K562 (cell line): ENCODE results near the gene CHD2. TPM values are rescaled to one million over a fixed set of nuclear protein-coding genes. Genes with fewer than 3 reads are reported as not detected.

ENCODE experiments used
- ATAC-seq: fragments of 200-7000 bp; cut with Tn5 transposase; 3 replicates; pipeline ENCODE4 v1.9.1; 2020; ENCODE audit warnings: moderate library complexity
- BruUV-seq: library from RNA; stranded (reverse); fragments of 400-500 nt; replicated peaks from 2 replicates; lab custom pipeline; 2021; lab: Mats Ljungman, UMichigan
- CTCF ChIA-PET: fragments of 300-600 bp; formaldehyde crosslinking; extraction: SDS; loops from one replicate; lab custom pipeline; 2021; ENCODE audit warnings: low intra/inter-chr PET ratio; lab: Yijun Ruan, JAX
- POLR2A ChIA-PET: fragments of 300-600, 350-650 bp; sonication (Branson Sonifier 250); formaldehyde crosslinking; extraction: SDS; loops from one replicate; lab custom pipeline; 2021; ENCODE audit warnings: antibody characterized with exemption, inconsistent platforms; lab: Yijun Ruan, JAX
- DNase-seq, 4 experiments: peaks; one replicate each; pipeline versions ENCODE4 v3.0.0 to v3.0.0-alpha.2; 2011 to 2018; ENCODE audit warnings: low spot score in 3 of 4, mixed read lengths in 3 of 4; ENCODE audit errors: extremely low read depth in 1 of 4
- FAIRE-seq: peaks from 2 replicates; lab custom pipeline; 2011; peaks lifted over from hg19 to GRCh38; lab: Jason Lieb, UNC
- H2AFZ ChIP-seq: 2 replicates; pipeline ENCODE4 v1.6.0; 2011; ENCODE audit warnings: low read depth, low read length, control low read depth, inconsistent platforms
- H3K27ac ChIP-seq: fragments of 200-600 bp; 3 replicates; pipeline ENCODE4 v1.8.0; 2011; ENCODE audit warnings: low read depth, mild to moderate bottlenecking, control low read depth, inconsistent platforms, low read length, moderate library complexity, mixed read lengths; ENCODE audit errors: extremely low read depth
- H3K27me3 ChIP-seq, 2 experiments: fragments of 300-600 bp in 1 of 2; 2 replicates in 1 of 2; 3 replicates in 1 of 2; pipeline versions ENCODE4 v1.6.0 to v1.8.0; 2011; ENCODE audit warnings: inconsistent platforms in 2 of 2, low read length in 2 of 2, mild to moderate bottlenecking in 1 of 2, mixed read lengths in 1 of 2, moderate library complexity in 1 of 2; ENCODE audit not compliant: control insufficient read depth in 2 of 2, insufficient read depth in 2 of 2
- H3K36me3 ChIP-seq: fragments of 300-600 bp; 3 replicates; pipeline ENCODE4 v1.8.0; 2011; ENCODE audit warnings: mild to moderate bottlenecking, low read length, inconsistent platforms; ENCODE audit not compliant: control insufficient read depth, insufficient read depth
- H3K4me1 ChIP-seq, 2 experiments: fragments of 200-600 bp in 1 of 2; replicated peaks in 1 of 2; 2 replicates in 1 of 2; 3 replicates in 1 of 2; pipeline versions ENCODE4 v1.5.1 to v1.8.0; 2011; ENCODE audit warnings: inconsistent platforms in 2 of 2, low read length in 2 of 2, mild to moderate bottlenecking in 1 of 2, mixed read lengths in 1 of 2, moderate library complexity in 1 of 2; ENCODE audit not compliant: control insufficient read depth in 2 of 2, insufficient read depth in 2 of 2
- H3K4me2 ChIP-seq: 2 replicates; pipeline ENCODE4 v1.6.1; 2011; ENCODE audit warnings: low read length, control low read depth, inconsistent platforms, mixed read lengths; ENCODE audit not compliant: insufficient read depth
- H3K4me3 ChIP-seq: fragments of 200-600 bp; sonication (generic), shearing (Covaris generic); 2 replicates; pipeline ENCODE4 v1.5.1; 2016; ENCODE audit warnings: control low read depth, inconsistent platforms
- H3K79me2 ChIP-seq: fragments of 200-600 bp; 3 replicates; pipeline ENCODE4 v1.8.0; 2011; ENCODE audit warnings: low read length, inconsistent platforms; ENCODE audit not compliant: control insufficient read depth, insufficient read depth
- H3K9ac ChIP-seq, 2 experiments: 2 replicates each; pipeline versions ENCODE4 v1.6.0 to v1.6.1; 2011; ENCODE audit warnings: low read depth in 2 of 2, low read length in 2 of 2, control low read depth in 1 of 2, inconsistent platforms in 1 of 2, mild to moderate bottlenecking in 1 of 2, mixed read lengths in 1 of 2; ENCODE audit not compliant: insufficient read depth in 1 of 2
- H3K9me1 ChIP-seq: one replicate; pipeline ENCODE4 v1.6.0; 2011; ENCODE audit warnings: inconsistent platforms, mild to moderate bottlenecking, low read length, moderate library complexity; ENCODE audit not compliant: control insufficient read depth, insufficient read depth
- H3K9me3 ChIP-seq: replicated peaks from 2 replicates; pipeline ENCODE4 v1.5.1; 2011; ENCODE audit warnings: low read depth, low read length, inconsistent platforms; ENCODE audit not compliant: control insufficient read depth, insufficient read depth
- H4K20me1 ChIP-seq: replicated peaks from 2 replicates; pipeline ENCODE4 v1.6.1; 2011; ENCODE audit warnings: low read length, inconsistent platforms, mixed read lengths; ENCODE audit not compliant: control insufficient read depth, insufficient read depth
- ATF4 ChIP-seq: fragments of 450-650 bp; formaldehyde crosslinking; IDR thresholded peaks from 2 replicates; pipeline ENCODE4 v1.4.0; 2022; ENCODE audit warnings: mild to moderate bottlenecking, moderate library complexity
- ELF2 ChIP-seq: fragments of 250-450 bp; sonication (Bioruptor Pico); IDR thresholded peaks from 2 replicates; pipeline ENCODE4 v1.5.0; 2021; ENCODE audit warnings: mild to moderate bottlenecking
- JUNB ChIP-seq: fragments of 450-650 bp; formaldehyde crosslinking; conservative IDR thresholded peaks from 2 replicates; pipeline ENCODE4 v1.4.0; 2020; ENCODE audit warnings: mild to moderate bottlenecking
- KDM1A ChIP-seq, 2 experiments: fragments of 450-650 bp; IDR thresholded peaks; 2 replicates each; pipeline ENCODE4 v1.6.1; 2016; ENCODE audit warnings: mild to moderate bottlenecking in 2 of 2
- NEUROD1 ChIP-seq: fragments of 150-350 bp; IDR thresholded peaks from 2 replicates; pipeline ENCODE4 v1.6.1; 2014; ENCODE audit warnings: borderline replicate concordance, low read length, low read depth; ENCODE audit not compliant: partially characterized antibody
- NFE2 ChIP-seq: IDR thresholded peaks from 2 replicates; pipeline ENCODE4 v1.6.1; 2014; ENCODE audit warnings: antibody characterized with exemption, low read depth
- STAG1 ChIP-seq: sonication (generic); formaldehyde crosslinking; IDR thresholded peaks from 2 replicates; pipeline ENCODE4 v1.5.0; 2020; ENCODE audit warnings: missing genetic modification reagents, borderline replicate concordance
- TAL1 ChIP-seq: fragments of 450-650 bp; IDR thresholded peaks from 2 replicates; pipeline ENCODE4 v1.6.1; 2016; ENCODE audit warnings: mild to moderate bottlenecking
- ZNF316 ChIP-seq: fragments of 450-650 bp; IDR thresholded peaks from 2 replicates; pipeline ENCODE4 v1.6.1; 2016
- WGBS: fragments of 100-300 bp; shearing (Covaris generic); methylation state at CpG from one replicate; pipeline ENCODE4 v1.1.6; 2016; ENCODE audit warnings: low coverage, mixed read lengths; ENCODE audit not compliant: insufficient coverage; ENCODE audit errors: missing lambda C conversion rate; 5-methylcytosine and 5-hydroxymethylcytosine counted together
- in situ Hi-C: fragments of 300-500 bp; cut with MboI; formaldehyde crosslinking; loops from 4 replicates; pipeline ENCODE4 v1.15.0; 2018; ENCODE audit warnings: inconsistent platforms, mixed read lengths
- intact Hi-C: fragments of 100-400 bp; cut with micrococcal nuclease; formaldehyde crosslinking; loops from 2 replicates; pipeline ENCODE4 v1.14.2; 2022
- polyA plus RNA-seq, 8 experiments: library from polyadenylated mRNA; depleted of rRNA in 4 of 8; stranded (reverse) in 5 of 8; unstranded in 3 of 8; fragments of >200 nt; fragmentation: Nextera tagmentation in 2 of 8; fragmentation: Illumina TruSeq in 1 of 8; extraction: Ambion mirVana in 2 of 8; extraction: Trizol in 1 of 8; gene quantifications; 2 replicates each; pipeline versions ENCODE4 v1.2.1 to v1.2.3, GENCODE V29; 2011 to 2014; ENCODE audit warnings: inconsistent platforms in 1 of 8, missing spikeins in 1 of 8
- total RNA-seq, 7 experiments: library from RNA; depleted of rRNA in 6 of 7; stranded (reverse); fragments of >200 nt in 6 of 7; fragmentation: Illumina TruSeq in 2 of 7; extraction: Trizol in 2 of 7; gene quantifications; 2 replicates each; pipeline versions ENCODE4 v1.2.1 to v1.2.3, GENCODE V29; 2011 to 2021; ENCODE audit warnings: low replicate concordance in 1 of 7
- TF ChIP-seq, protein P1 (sequence below): fragments of 450-650 bp; IDR thresholded peaks from 2 replicates; pipeline ENCODE4 v1.6.1; 2017; ENCODE audit warnings: antibody characterized with exemption, mild to moderate bottlenecking
- TF ChIP-seq, protein P2 (sequence below): sonication (generic); formaldehyde crosslinking; IDR thresholded peaks from 2 replicates; pipeline ENCODE4 v1.8.0; 2022; ENCODE audit warnings: missing genetic modification reagents, mild to moderate bottlenecking, borderline replicate concordance

The CHD2 gene
- total and polyA plus RNA-seq, 9 of the 15 experiments (the other 6 are each of a cell fraction or from before 2014, with no cell fraction given): 38.9 to 70.8 (median 56.2) TPM

- intact Hi-C loops (no loop called here), in situ Hi-C loops (no loop called here)
- peaks cover 86% of the 10 kb centered on the region for H3K36me3 ChIP-seq
- H3K9me3 ChIP-seq: no peaks in the 10 kb centered on the region
- no TSS peak for BruUV-seq
- DNase-seq: no peak
- peaks cover 92% of the 10 kb centered on the region for H3K79me2 ChIP-seq
- H3K27me3 ChIP-seq: no peaks in the 10 kb centered on the region
- H3K4me2 ChIP-seq: no peak overlapping the region; the same call in 1 of the 2 replicates
- H3K9ac ChIP-seq: no peak overlapping the region; a peak in 1 of 4 replicates
- H3K4me3 ChIP-seq: no peak overlapping the region
- ChIA-PET CTCF (no interaction called here), POLR2A (interaction anchor here (0.5 to 2.7 kb wide), 16 partner anchors 8 to 697 kb away, joined by 3 to 23 read pairs (median 4); partner anchors contain the start of gene CHD2)
- ATAC-seq: peak; percentile 18; the same call in 2 of the 3 replicates
- H4K20me1 ChIP-seq: no peaks in the 10 kb centered on the region; the same call in 1 of the 2 replicates
- FAIRE-seq: peak; percentile 51
- no peak overlapping the region for H2AFZ ChIP-seq
- H3K9me1 ChIP-seq: no peaks in the 10 kb centered on the region
- WGBS: 79% methylated on average over 4 of the region's 4 CpGs
- peaks cover 3 to 26% of the 10 kb centered on the region in 2 experiments; a peak in 4 of 5 replicates for H3K4me1 ChIP-seq
- 0 out of 3 replicates have a peak overlapping the region, but pooled peaks have one; percentile 1 for H3K27ac ChIP-seq
- no peak for TF ChIP-seq STAG1 (CRISPR knock-in tag)
- peak; percentile 38; the same call in 1 of the 2 replicates for TF ChIP-seq NFE2
- TF ChIP-seq JUNB (CRISPR knock-in tag): no peak
- no peak for TF ChIP-seq TAL1
- no peak for TF ChIP-seq KDM1A (IDR thresholded peaks at IDR 0.05)
- TF ChIP-seq NEUROD1: no peak
- no peak for TF ChIP-seq ATF4 (CRISPR knock-in tag)
- TF ChIP-seq, protein P1, sequence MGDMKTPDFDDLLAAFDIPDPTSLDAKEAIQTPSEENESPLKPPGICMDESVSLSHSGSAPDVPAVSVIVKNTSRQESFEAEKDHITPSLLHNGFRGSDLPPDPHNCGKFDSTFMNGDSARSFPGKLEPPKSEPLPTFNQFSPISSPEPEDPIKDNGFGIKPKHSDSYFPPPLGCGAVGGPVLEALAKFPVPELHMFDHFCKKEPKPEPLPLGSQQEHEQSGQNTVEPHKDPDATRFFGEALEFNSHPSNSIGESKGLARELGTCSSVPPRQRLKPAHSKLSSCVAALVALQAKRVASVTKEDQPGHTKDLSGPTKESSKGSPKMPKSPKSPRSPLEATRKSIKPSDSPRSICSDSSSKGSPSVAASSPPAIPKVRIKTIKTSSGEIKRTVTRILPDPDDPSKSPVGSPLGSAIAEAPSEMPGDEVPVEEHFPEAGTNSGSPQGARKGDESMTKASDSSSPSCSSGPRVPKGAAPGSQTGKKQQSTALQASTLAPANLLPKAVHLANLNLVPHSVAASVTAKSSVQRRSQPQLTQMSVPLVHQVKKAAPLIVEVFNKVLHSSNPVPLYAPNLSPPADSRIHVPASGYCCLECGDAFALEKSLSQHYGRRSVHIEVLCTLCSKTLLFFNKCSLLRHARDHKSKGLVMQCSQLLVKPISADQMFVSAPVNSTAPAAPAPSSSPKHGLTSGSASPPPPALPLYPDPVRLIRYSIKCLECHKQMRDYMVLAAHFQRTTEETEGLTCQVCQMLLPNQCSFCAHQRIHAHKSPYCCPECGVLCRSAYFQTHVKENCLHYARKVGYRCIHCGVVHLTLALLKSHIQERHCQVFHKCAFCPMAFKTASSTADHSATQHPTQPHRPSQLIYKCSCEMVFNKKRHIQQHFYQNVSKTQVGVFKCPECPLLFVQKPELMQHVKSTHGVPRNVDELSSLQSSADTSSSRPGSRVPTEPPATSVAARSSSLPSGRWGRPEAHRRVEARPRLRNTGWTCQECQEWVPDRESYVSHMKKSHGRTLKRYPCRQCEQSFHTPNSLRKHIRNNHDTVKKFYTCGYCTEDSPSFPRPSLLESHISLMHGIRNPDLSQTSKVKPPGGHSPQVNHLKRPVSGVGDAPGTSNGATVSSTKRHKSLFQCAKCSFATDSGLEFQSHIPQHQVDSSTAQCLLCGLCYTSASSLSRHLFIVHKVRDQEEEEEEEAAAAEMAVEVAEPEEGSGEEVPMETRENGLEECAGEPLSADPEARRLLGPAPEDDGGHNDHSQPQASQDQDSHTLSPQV: 0 out of 2 replicates have a peak, but pooled peaks have one; percentile 20
- peak; percentile 12; the same call in 1 of the 2 replicates for TF ChIP-seq ZNF316
- TF ChIP-seq ELF2 (CRISPR knock-in tag): no peak
- TF ChIP-seq, protein P2, sequence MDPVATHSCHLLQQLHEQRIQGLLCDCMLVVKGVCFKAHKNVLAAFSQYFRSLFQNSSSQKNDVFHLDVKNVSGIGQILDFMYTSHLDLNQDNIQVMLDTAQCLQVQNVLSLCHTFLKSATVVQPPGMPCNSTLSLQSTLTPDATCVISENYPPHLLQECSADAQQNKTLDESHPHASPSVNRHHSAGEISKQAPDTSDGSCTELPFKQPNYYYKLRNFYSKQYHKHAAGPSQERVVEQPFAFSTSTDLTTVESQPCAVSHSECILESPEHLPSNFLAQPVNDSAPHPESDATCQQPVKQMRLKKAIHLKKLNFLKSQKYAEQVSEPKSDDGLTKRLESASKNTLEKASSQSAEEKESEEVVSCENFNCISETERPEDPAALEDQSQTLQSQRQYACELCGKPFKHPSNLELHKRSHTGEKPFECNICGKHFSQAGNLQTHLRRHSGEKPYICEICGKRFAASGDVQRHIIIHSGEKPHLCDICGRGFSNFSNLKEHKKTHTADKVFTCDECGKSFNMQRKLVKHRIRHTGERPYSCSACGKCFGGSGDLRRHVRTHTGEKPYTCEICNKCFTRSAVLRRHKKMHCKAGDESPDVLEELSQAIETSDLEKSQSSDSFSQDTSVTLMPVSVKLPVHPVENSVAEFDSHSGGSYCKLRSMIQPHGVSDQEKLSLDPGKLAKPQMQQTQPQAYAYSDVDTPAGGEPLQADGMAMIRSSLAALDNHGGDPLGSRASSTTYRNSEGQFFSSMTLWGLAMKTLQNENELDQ (CRISPR knock-in tag): 0 out of 2 replicates have a peak, but pooled peaks have one; percentile 21
Observed at GRCh38 chr15:92921215-92922131, 21.3 kb downstream of the CHD2 start.
